IPS-11a (cell line): Measurements from ENCODE around the gene KLB.
A peak's percentile ranks its signal among the peaks of the same experiment; 100 is the strongest.
"Not testable (repeated sequence)": the region's sequence is repeated elsewhere in the genome, so short reads cannot be mapped to it uniquely, and the experiment has no call there.

ENCODE experiments used
- H3K4me3 ChIP-seq: one replicate; pipeline ENCODE4 v1.5.1; 2013; ENCODE audit warnings: low read depth, low read length, control low read depth

The KLB gene

GRCh38 chr4:39425297-39425696 lies 18.6 kb downstream of the KLB start:
- not testable (repeated sequence) for H3K4me3 ChIP-seq

GRCh38 chr4:39426728-39427127 lies 20.0 kb downstream of the KLB start:
- H3K4me3 ChIP-seq = no peak overlapping the region

- H3K4me3 ChIP-seq = no peak overlapping the region
Observed at GRCh38 chr4:39427520-39428114, 20.9 kb downstream of the KLB start.

- no peak overlapping the region for H3K4me3 ChIP-seq
Observed at GRCh38 chr4:39429476-39430334, 23.0 kb downstream of the KLB start.

- H3K4me3 ChIP-seq = no peak overlapping the region
Observed at GRCh38 chr4:39433878-39434492, 27.3 kb downstream of the KLB start.

- no peak overlapping the region for H3K4me3 ChIP-seq
Observed at GRCh38 chr4:39435659-39436563, 29.2 kb downstream of the KLB start.

GRCh38 chr4:39441593-39441992 lies 34.9 kb downstream of the KLB start:
- no peak overlapping the region for H3K4me3 ChIP-seq

- H3K4me3 ChIP-seq = no peak overlapping the region
Observed at GRCh38 chr4:39442998-39443397, 36.3 kb downstream of the KLB start.

GRCh38 chr4:39446483-39446841 lies 39.7 kb downstream of the KLB start:
- H3K4me3 ChIP-seq = peak overlapping the region; percentile 60

- H3K4me3 ChIP-seq = peak overlapping the region; percentile 60
Observed at GRCh38 chr4:39446842-39447573, 40.3 kb downstream of the KLB start.

GRCh38 chr4:39450618-39451017 lies 43.9 kb downstream of the KLB start:
- H3K4me3 ChIP-seq = no peak overlapping the region

GRCh38 chr4:39451423-39452023 lies 44.8 kb downstream of the KLB start:
- no peak overlapping the region for H3K4me3 ChIP-seq

GRCh38 chr4:39452153-39452859 lies 45.6 kb downstream of the KLB start:
- H3K4me3 ChIP-seq = no peak overlapping the region

- H3K4me3 ChIP-seq = no peak overlapping the region
Observed at GRCh38 chr4:39452860-39453587, 46.3 kb downstream of the KLB start.

GRCh38 chr4:39453738-39454137 lies 47.0 kb downstream of the KLB start:
- H3K4me3 ChIP-seq = no peak overlapping the region

- H3K4me3 ChIP-seq = no peak overlapping the region
Observed at GRCh38 chr4:39455486-39455885, 48.8 kb downstream of the KLB start.

- H3K4me3 ChIP-seq = peak overlapping the region; percentile 99
Observed at GRCh38 chr4:39456946-39457763, 50.4 kb downstream of the KLB start.

GRCh38 chr4:39458161-39458504 lies 51.4 kb downstream of the KLB start:
- peak overlapping the region; percentile 99 for H3K4me3 ChIP-seq
